WTC11 (cell line): ENCODE data around the gene COL4A1.
A peak's percentile ranks its signal among the peaks of the same experiment; 100 is the strongest.

ENCODE experiments used
- CTCF ChIP-seq: fragments of 200-600 bp; IDR thresholded peaks from 2 replicates; pipeline ENCODE4 v1.8.0; 2022; ENCODE audit warnings: antibody characterized with exemption
- ELF4 ChIP-seq: sonication (generic); formaldehyde crosslinking; IDR thresholded peaks from 2 replicates; pipeline ENCODE4 v1.8.1; 2022; ENCODE audit warnings: low read depth, mild to moderate bottlenecking, moderate library complexity, missing genetic modification reagents
- FOXP1 ChIP-seq: sonication (generic); formaldehyde crosslinking; IDR thresholded peaks from 2 replicates; pipeline ENCODE4 v1.8.0; 2022; ENCODE audit warnings: missing genetic modification reagents, mild to moderate bottlenecking, moderate library complexity, borderline replicate concordance
- KAT7 ChIP-seq: sonication (generic); formaldehyde crosslinking; IDR thresholded peaks from 2 replicates; pipeline ENCODE4 v1.8.1; 2023; ENCODE audit warnings: missing genetic modification reagents, mild to moderate bottlenecking, borderline replicate concordance
- ZNF317 ChIP-seq: sonication (generic); formaldehyde crosslinking; IDR thresholded peaks from 2 replicates; pipeline ENCODE4 v1.8.1; 2023; ENCODE audit warnings: low read depth, mild to moderate bottlenecking, moderate library complexity, missing genetic modification reagents, borderline replicate concordance

GRCh38 chr13:110308656-110309359, 1.9 kb upstream of the COL4A1 start:
- TF ChIP-seq ELF4 (CRISPR knock-in tag) (no peak), KAT7 (CRISPR knock-in tag) (no peak), ZNF317 (CRISPR knock-in tag) (peak; percentile 85), CTCF (no peak), FOXP1 (no peak)
